PC-3 (cell line): ENCODE data around the gene BRD3. TPM values are rescaled to one million over a fixed set of nuclear protein-coding genes. Genes with fewer than 3 reads are reported as not detected.

ENCODE experiments used
- ATAC-seq: fragments of 200-7000 bp; cut with Tn5 transposase; 2 replicates; pipeline ENCODE4 v1.9.1; 2020; ENCODE audit warnings: mild to moderate bottlenecking, moderate library complexity
- BruUV-seq: library from RNA; stranded (reverse); fragments of 400-500 nt; replicated peaks from 2 replicates; lab custom pipeline; 2021; lab: Mats Ljungman, UMichigan
- CTCF ChIA-PET: fragments of 300-600 bp; sonication (Branson Sonifier 250); formaldehyde crosslinking; loops from one replicate; lab custom pipeline; 2022; ENCODE audit warnings: antibody characterized with exemption; lab: Charles Lee
- POLR2A ChIA-PET: fragments of 300-600 bp; sonication (Branson Sonifier 250); formaldehyde crosslinking; loops from one replicate; lab custom pipeline; 2022; ENCODE audit warnings: antibody characterized with exemption; ENCODE audit not compliant: unreplicated experiment; lab: Charles Lee
- DNase-seq: peaks from one replicate; pipeline ENCODE4 v3.0.0-alpha.2; 2015
- H2AFZ ChIP-seq: fragments of 300-600 bp; sonication (generic); 2 replicates; pipeline ENCODE4 v1.6.0; 2016; ENCODE audit warnings: antibody characterized with exemption, low read length
- H3F3A ChIP-seq: fragments of 300-600 bp; sonication (generic); one replicate; pipeline ENCODE4 v1.6.0; 2017; ENCODE audit warnings: antibody characterized with exemption, low read length, control low read depth, mild to moderate bottlenecking; ENCODE audit not compliant: unreplicated experiment
- H3K27ac ChIP-seq: fragments of 300-600 bp; sonication (generic); 2 replicates; pipeline ENCODE4 v1.5.1; 2016; ENCODE audit warnings: mild to moderate bottlenecking, low read length
- H3K27me3 ChIP-seq: fragments of 300-600 bp; sonication (generic); 2 replicates; pipeline ENCODE4 v1.6.1; 2016; ENCODE audit warnings: low read length, mixed read lengths
- H3K36me3 ChIP-seq: fragments of 300-600 bp; sonication (generic); 2 replicates; pipeline ENCODE4 v1.6.1; 2016; ENCODE audit warnings: low read depth, mixed run types, low read length, mixed read lengths
- H3K4me1 ChIP-seq: fragments of 300-600 bp; sonication (generic); 2 replicates; pipeline ENCODE4 v1.5.1; 2016; ENCODE audit warnings: low read length; ENCODE audit not compliant: insufficient read depth
- H3K4me2 ChIP-seq: fragments of 300-600 bp; sonication (generic); 2 replicates; pipeline ENCODE4 v1.6.0; 2016; ENCODE audit warnings: low read length
- H3K4me3 ChIP-seq: fragments of 300-600 bp; sonication (generic); 2 replicates; pipeline ENCODE4 v1.5.1; 2016; ENCODE audit warnings: mild to moderate bottlenecking, low read length, mixed read lengths
- H3K79me2 ChIP-seq: fragments of 300-600 bp; sonication (generic); 2 replicates; pipeline ENCODE4 v1.6.1; 2017; ENCODE audit warnings: low read length, mixed read lengths
- H3K9ac ChIP-seq: fragments of 300-600 bp; sonication (generic); 2 replicates; pipeline ENCODE4 v1.6.0; 2016; ENCODE audit warnings: mild to moderate bottlenecking, low read length
- H3K9me2 ChIP-seq: fragments of 300-600 bp; sonication (generic); replicated peaks from 2 replicates; pipeline ENCODE4 v1.6.1; 2016; ENCODE audit warnings: mixed run types, low read length, mixed read lengths
- H3K9me3 ChIP-seq: fragments of 300-600 bp; sonication (generic); 2 replicates; pipeline ENCODE4 v1.6.1; 2016; ENCODE audit warnings: low read length, mixed read lengths
- H4K20me1 ChIP-seq: fragments of 300-600 bp; sonication (generic); 2 replicates; pipeline ENCODE4 v1.6.1; 2016; ENCODE audit warnings: low read length, mixed read lengths
- EZH2 ChIP-seq: fragments of 300-600 bp; sonication (generic); IDR thresholded peaks from one replicate; pipeline ENCODE4 v1.6.1; 2017; ENCODE audit warnings: antibody characterized with exemption, mild to moderate bottlenecking, low read length; ENCODE audit not compliant: unreplicated experiment
- EZH2phosphoT487 ChIP-seq: fragments of 300-600 bp; sonication (generic); IDR thresholded peaks from 2 replicates; pipeline ENCODE4 v1.6.1; 2018; ENCODE audit warnings: mild to moderate bottlenecking, antibody characterized with exemption, low read length, borderline replicate concordance
- intact Hi-C: fragments of 100-400 bp; cut with micrococcal nuclease; formaldehyde crosslinking; loops from 2 replicates; pipeline ENCODE4 v1.9.0; 2023
- total RNA-seq: library from RNA; depleted of rRNA; stranded (reverse); fragments of >200 nt; gene quantifications from 2 replicates; pipeline ENCODE4 v1.2.3, GENCODE V29; 2014
- TF ChIP-seq, protein P1 (sequence below): fragments of 300-600 bp; sonication (generic); conservative IDR thresholded peaks from 2 replicates; pipeline ENCODE4 v1.5.1; 2017; ENCODE audit warnings: antibody characterized with exemption, low read depth, mild to moderate bottlenecking, low read length

The BRD3 gene
- total RNA-seq, 1 experiment from 2014 or later: 5.5 TPM

DNA sequence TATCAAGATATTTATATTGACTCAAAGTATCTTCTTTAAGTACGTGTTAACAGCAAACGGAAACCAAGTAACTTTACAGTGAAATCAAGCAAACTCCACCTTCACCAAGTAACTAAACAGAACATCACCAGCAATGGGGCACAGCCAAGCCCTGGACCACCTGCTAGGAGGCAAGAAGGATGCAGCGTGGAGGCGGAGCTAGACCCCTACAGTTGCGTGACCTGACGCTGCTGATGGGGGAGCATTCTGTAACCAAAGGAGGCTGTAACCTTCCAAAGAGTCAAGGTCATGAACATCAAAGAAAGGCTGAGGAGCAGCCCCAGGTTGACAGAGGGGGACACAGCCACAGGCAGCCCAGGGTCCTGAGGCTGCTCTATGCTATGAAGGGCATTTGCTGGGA is 81.8 kb downstream of the BRD3 start:
- ATAC-seq: no peak
- no peaks in the 10 kb centered on the region for H3K27me3 ChIP-seq
- no peak overlapping the region for H2AFZ ChIP-seq
- no peaks in the 10 kb centered on the region for H3K9me3 ChIP-seq
- H3K9ac ChIP-seq: no peak overlapping the region
- peaks cover 93% of the 10 kb centered on the region for H3K79me2 ChIP-seq
- POLR2A ChIA-PET: no interaction called here
- no peak for TF ChIP-seq EZH2phosphoT487
- TF ChIP-seq EZH2: no peak
- TF ChIP-seq, protein P1, sequence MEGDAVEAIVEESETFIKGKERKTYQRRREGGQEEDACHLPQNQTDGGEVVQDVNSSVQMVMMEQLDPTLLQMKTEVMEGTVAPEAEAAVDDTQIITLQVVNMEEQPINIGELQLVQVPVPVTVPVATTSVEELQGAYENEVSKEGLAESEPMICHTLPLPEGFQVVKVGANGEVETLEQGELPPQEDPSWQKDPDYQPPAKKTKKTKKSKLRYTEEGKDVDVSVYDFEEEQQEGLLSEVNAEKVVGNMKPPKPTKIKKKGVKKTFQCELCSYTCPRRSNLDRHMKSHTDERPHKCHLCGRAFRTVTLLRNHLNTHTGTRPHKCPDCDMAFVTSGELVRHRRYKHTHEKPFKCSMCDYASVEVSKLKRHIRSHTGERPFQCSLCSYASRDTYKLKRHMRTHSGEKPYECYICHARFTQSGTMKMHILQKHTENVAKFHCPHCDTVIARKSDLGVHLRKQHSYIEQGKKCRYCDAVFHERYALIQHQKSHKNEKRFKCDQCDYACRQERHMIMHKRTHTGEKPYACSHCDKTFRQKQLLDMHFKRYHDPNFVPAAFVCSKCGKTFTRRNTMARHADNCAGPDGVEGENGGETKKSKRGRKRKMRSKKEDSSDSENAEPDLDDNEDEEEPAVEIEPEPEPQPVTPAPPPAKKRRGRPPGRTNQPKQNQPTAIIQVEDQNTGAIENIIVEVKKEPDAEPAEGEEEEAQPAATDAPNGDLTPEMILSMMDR: no peak
- no peak overlapping the region for H3K27ac ChIP-seq
- CTCF ChIA-PET: no interaction called here
- no peaks in the 10 kb centered on the region for H3F3A ChIP-seq
- no peak for DNase-seq
- H3K4me1 ChIP-seq: peaks cover 7% of the 10 kb centered on the region; the same call in 1 of the 2 replicates
- intact Hi-C loops: no loop called here
- no peaks in the 10 kb centered on the region for H3K36me3 ChIP-seq
- H3K4me2 ChIP-seq: no peak overlapping the region
- BruUV-seq: no TSS peak
- H4K20me1 ChIP-seq: peaks cover 11% of the 10 kb centered on the region; the same call in 1 of the 2 replicates
- no peaks in the 10 kb centered on the region for H3K9me2 ChIP-seq
- no peak overlapping the region for H3K4me3 ChIP-seq

DNA sequence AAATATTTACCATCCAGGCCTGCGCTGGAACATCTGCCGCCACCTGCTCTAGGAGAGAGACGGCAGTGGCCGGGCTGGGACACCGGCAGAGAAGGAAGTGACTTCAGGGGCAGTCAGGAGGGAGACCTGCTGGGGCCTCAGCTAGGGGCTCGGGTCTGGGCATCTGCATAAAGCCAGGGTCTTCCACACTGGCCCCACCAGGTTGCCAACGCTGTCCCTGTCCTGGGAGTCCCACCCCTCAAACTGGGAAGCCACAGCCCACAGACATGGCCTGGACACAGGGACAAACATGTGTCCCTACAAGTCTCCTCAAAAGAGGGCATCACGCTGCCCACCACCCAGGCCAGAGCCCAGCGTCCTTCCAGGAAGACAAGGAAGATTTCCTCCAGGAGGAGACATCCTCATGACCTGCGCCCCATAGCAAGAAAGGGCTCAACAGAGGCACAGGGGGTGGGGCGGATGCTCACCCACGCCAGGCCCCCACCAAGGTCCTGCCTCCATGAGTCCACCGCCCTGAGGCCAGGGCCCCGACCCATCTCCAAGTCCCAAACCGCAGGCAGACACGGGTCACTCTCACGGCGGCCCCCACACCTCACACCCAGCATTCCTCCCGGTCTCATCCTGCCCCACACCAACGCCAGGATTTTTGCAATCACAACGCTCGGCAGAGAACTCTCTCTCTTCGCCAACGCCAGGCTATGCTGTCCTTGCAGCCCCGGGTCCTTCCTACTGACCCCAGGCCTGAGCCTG is 84.7 kb downstream of the BRD3 start:
- no TSS peak for BruUV-seq
- POLR2A ChIA-PET: no interaction called here
- TF ChIP-seq, protein P1: no peak
- no peak for TF ChIP-seq EZH2phosphoT487
- no peak for TF ChIP-seq EZH2

More for the DNA sequence above, 84.7 kb downstream of the BRD3 start:
- no peaks in the 10 kb centered on the region for H3K9me3 ChIP-seq
- H3K4me1 ChIP-seq: no peaks in the 10 kb centered on the region
- intact Hi-C loops: no loop called here
- H2AFZ ChIP-seq: no peak overlapping the region
- H3K27me3 ChIP-seq: no peaks in the 10 kb centered on the region
- H4K20me1 ChIP-seq: no peaks in the 10 kb centered on the region
- H3K9ac ChIP-seq: no peak overlapping the region
- H3F3A ChIP-seq: no peaks in the 10 kb centered on the region
- H3K27ac ChIP-seq: no peak overlapping the region
- no peaks in the 10 kb centered on the region for H3K9me2 ChIP-seq
- ATAC-seq (no peak), DNase-seq (no peak)
- H3K36me3 ChIP-seq: no peaks in the 10 kb centered on the region
- CTCF ChIA-PET: no interaction called here
- peaks cover 91% of the 10 kb centered on the region for H3K79me2 ChIP-seq
- no peak overlapping the region for H3K4me2 ChIP-seq
- H3K4me3 ChIP-seq: no peak overlapping the region
